HuH-7.5 (cell line): ENCODE results near the gene MAGI3.
"Not testable (repeated sequence)": the region's sequence is repeated elsewhere in the genome, so short reads cannot be mapped to it uniquely, and the experiment has no call there.

Experiments
- DNase-seq: peaks from one replicate; pipeline ENCODE4 v3.0.0; 2011; ENCODE audit warnings: low spot score

MAGI3 gene

DNA sequence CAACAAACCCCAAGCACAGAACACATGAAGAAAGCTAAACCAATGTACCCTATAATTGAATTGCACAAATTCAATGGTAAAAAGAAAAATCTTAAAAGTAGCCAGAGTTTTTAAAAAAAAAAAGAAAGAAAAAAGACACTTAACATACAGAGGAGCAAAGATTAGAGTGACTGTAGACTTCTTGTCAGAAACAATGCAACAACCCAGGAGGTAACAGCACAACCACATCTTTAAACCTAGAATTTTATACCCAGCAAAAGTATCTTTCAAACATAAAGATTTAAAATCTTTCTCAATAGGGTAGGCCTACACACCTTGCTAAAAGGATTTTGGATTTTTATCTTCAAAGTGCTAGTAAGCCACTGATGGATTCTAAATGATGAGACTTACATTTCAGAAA, 304.6 kb downstream of the MAGI3 start:
- DNase-seq = no peak

DNA sequence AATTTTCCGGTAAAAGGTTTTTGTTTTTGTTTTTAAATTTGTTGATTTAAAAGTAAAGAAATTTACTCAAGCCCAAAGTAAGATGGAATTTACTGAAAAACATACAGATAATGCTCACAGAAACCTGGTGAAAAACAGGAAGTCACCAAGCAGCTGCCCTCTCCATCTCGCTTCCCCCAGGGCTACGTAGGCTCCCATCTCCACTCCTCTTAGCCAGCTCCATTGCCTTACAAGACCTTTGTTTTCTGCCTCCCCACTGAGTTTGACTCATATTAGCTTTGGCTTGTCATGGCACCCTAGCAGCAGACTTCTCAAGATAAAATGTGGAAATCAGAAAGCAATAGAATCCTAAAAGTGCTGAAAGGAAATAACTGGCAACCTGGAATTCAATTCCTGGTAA, 311.1 kb downstream of the MAGI3 start:
- no peak for DNase-seq

DNA sequence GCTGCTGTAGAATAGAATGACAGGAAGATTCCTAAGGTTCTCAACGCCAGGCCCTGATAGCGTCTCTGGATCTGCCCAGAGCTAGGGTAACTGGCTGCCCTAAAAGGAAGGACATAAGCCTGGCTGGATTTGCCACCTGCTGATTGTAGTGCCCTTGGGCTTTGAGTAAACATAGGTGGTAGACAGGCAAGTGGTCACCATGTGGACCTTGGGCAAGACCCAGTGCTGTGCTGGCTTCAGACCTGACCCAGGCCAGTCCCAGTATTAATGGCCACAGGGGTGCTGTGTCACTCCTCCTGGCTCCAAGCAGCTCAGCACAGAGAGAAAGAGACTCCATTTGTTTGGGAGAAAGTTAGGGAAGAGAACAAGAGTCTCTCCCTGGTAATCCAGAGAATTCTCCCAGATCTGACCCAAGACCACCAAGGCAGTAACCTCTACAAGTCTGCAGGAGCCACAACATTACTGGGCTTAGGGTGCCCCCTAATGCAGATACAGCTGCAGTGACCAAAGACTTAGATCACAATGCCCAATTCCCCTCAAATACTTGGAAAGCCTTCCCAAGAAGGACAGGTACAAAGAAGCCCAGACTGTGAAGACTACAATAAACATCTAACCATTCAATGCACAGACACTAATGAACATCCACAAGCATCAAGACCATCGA, 324.4 kb downstream of the MAGI3 start:
- DNase-seq = no peak

DNA sequence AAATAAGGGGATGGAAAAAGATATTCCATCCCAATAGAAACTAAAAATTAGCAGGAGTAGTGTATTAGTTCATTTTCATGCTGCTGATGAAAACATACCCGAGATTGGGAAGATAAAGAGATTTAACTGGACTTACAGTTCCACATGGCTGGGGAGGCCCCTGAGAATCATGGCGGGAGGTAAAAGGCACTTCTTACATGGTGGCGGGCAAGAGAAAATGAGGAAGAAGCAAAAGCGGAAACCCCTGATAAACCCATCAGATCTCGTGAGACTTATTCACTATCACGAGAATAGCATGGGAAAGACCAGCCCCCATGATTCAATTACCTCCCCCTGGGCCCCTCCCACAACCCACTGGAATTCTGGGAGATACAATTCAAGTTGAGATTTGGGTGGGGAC, 327.2 kb downstream of the MAGI3 start:
- not testable (repeated sequence) for DNase-seq

DNA sequence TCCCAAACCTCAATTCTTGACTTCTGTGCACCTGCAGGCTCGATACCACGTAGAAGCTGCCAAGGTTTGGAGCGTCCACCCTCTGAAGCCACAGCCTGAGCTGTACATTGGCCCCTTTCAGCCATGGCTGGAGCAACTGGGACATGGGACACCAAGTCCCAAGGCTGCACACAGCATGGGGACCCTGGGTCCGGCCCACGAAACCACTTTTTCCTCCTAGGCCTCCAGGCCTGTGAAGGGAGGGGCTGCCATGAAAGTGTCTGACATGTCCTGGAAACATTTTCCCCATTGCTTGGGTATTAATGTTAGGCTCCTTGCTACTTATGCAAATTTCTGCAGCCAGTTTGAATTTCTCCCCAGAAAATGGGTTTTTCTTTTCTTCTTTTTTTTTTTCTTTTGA, 328.3 kb downstream of the MAGI3 start:
- DNase-seq = not testable (repeated sequence)

DNA sequence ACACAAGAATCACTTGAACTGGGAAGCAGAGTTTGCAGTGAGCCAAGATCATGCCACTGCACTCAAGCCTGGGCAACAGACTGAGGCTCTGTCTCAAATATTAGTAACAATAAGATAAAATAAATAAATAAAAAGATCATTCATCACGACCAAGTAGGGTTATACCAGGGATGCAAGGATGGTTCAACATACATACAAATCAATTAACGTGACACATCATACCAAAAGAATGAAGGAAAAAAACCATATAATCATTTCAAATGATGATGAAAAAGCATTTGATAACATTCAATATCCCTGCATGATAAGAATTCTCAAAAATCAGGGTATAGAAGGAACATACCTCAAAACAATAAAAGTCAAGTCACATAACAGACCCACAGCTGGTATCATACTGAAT, 330.7 kb downstream of the MAGI3 start:
- DNase-seq = no peak

DNA sequence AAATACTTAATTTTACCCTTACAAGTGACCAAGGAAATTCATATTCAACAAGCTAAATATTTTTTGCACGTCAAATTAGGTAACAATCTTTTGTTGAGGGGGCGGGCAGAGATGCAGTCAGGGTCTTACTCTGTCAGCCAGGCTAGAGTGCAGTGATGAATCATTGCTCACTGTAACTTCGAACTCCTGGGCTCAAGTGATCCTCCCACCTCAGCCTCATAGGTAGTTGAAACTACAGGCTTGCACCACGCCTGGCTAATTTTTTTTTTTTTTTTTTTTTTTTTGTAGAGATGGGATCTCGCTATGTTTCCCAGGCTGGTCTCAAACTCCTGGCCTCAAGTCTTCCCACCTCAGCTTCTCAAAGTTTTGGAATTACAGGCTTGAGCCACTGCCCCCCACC, 342.5 kb downstream of the MAGI3 start:
- no peak for DNase-seq

DNA sequence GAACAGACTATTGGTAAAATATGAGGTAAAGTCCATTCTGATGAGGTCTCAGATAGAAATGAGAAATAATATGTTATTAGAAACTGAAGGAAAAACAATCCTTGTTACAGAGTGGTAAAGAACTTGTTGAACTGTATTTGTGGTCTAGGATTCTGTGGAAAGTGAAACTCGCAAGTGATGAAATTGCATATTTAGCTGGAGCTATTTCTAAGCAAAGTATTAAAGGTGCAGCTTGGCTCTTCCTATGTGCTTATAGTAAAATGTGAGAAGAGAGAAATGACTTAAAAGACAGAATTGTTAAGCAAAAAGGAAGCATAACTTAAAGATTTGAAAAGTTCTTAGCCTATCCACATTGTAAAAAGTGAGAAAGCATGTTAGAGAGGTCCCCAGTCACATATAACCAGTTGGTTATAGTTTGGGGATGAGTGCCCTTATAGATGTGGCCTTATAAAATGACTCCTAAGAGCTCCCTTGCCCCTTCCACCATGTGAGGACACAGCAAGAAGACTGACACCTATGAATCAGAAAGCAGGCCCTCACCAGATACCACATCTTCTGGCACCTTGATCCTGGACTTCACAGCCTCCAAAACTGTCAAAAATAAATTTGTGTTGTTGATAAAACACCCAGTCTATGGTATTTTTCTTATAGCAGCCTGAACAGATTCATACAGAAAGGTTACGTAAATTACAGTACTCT, 344.2 kb downstream of the MAGI3 start:
- no peak for DNase-seq
